BE2C (cell line): ENCODE measurements around the gene ADGRV1.

Experiments used
- DNase-seq: peaks from one replicate; pipeline ENCODE4 v3.0.0-alpha.2; 2020
- H3K27me3 ChIP-seq: fragments of 250-450 bp; sonication (Bioruptor Pico); 2 replicates; pipeline ENCODE4 v1.5.1; 2020; ENCODE audit warnings: mild to moderate bottlenecking
- H3K36me3 ChIP-seq: fragments of 250-450 bp; sonication (Bioruptor Pico); 2 replicates; pipeline ENCODE4 v1.5.1; 2020; ENCODE audit warnings: mild to moderate bottlenecking
- H3K4me1 ChIP-seq: fragments of 250-450 bp; sonication (Bioruptor Pico); 2 replicates; pipeline ENCODE4 v1.5.1; 2020
- H3K4me3 ChIP-seq: 2 replicates; pipeline ENCODE4 v1.5.1; 2011; ENCODE audit warnings: low read depth, low read length
- H3K9me3 ChIP-seq: fragments of 250-450 bp; sonication (Bioruptor Pico); 2 replicates; pipeline ENCODE4 v1.5.1; 2020
- TF ChIP-seq, protein P1 (sequence below): IDR thresholded peaks from 2 replicates; pipeline ENCODE4 v1.5.1; 2012; ENCODE audit warnings: mild to moderate bottlenecking, low read depth, low read length

Gene ADGRV1

DNA sequence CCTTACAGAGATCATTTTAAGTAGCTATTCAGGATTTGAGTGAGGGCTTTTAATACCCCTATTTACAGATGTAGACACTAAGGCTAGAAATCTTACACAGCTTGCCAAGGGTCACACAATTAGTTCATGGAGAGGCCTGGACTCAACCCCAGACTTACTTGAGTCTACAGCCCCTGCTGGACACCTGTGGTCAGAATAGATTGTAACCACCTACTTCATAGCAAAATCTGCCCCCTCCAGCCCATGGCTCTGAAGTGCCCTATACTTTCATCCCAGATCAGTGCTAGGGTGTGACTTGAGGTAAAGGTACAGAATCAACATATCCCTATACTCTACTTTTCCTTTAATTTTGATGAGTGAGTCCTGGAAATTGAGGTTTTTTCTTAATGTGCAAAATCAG is 291.3 kb downstream of the ADGRV1 start:
- Histone ChIP-seq H3K27me3 (peaks cover under 1% of the 10 kb centered on the region; the same call in 1 of the 2 replicates), H3K4me1 (peaks cover 5% of the 10 kb centered on the region), H3K4me3 (no peak overlapping the region), H3K9me3 (peaks cover 3% of the 10 kb centered on the region; the same call in 1 of the 2 replicates), H3K36me3 (no peaks in the 10 kb centered on the region)
- TF ChIP-seq, protein P1, sequence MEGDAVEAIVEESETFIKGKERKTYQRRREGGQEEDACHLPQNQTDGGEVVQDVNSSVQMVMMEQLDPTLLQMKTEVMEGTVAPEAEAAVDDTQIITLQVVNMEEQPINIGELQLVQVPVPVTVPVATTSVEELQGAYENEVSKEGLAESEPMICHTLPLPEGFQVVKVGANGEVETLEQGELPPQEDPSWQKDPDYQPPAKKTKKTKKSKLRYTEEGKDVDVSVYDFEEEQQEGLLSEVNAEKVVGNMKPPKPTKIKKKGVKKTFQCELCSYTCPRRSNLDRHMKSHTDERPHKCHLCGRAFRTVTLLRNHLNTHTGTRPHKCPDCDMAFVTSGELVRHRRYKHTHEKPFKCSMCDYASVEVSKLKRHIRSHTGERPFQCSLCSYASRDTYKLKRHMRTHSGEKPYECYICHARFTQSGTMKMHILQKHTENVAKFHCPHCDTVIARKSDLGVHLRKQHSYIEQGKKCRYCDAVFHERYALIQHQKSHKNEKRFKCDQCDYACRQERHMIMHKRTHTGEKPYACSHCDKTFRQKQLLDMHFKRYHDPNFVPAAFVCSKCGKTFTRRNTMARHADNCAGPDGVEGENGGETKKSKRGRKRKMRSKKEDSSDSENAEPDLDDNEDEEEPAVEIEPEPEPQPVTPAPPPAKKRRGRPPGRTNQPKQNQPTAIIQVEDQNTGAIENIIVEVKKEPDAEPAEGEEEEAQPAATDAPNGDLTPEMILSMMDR: no peak
- no peak for DNase-seq

DNA sequence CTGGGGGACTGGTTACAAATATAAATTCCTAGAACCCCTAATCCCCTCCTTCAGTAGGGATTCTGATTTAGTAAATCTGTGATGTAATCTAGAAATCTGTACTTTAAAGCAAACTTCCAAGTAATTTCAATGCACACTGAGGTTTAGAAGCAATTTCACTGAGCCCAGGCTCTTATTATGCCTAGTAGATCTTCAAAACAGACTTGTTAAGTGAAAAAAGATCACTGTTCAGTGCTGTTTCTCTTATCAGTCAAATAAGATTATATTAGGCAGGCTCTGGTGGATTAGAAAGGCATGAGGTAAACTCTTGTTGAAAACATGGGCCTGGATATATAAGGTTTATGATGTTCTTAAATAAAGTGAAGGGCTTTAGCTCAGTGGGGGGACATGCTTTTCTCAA is 293.9 kb downstream of the ADGRV1 start:
- TF ChIP-seq, protein P1: no peak
- no peak overlapping the region for H3K4me3 ChIP-seq
- H3K36me3 ChIP-seq: no peaks in the 10 kb centered on the region
- no peaks in the 10 kb centered on the region for H3K9me3 ChIP-seq
- H3K4me1 ChIP-seq: peaks cover 5% of the 10 kb centered on the region
- no peaks in the 10 kb centered on the region for H3K27me3 ChIP-seq
- no peak for DNase-seq

DNA sequence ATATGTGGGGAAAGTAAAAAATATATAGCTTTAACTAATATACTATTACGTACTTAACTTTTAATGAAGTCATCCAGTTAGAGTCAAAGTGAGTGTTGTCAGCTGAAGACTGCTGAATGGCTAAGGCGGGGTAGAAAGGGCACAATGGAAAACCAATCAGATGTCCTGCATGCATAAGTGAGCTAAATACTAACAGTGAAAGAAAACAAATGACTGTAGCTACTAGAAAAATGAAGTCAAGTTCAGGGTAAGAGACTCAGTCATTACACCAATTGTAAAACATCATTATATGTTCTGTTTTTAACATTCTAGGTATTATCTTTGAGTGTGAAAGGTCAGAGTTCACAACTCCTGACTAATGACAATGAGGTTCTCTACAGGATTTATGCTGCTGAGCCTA is 295.2 kb downstream of the ADGRV1 start:
- Histone ChIP-seq H3K4me3 (no peak overlapping the region), H3K27me3 (no peaks in the 10 kb centered on the region), H3K4me1 (peaks cover 5% of the 10 kb centered on the region), H3K36me3 (no peaks in the 10 kb centered on the region), H3K9me3 (no peaks in the 10 kb centered on the region)
- no peak for DNase-seq
- TF ChIP-seq, protein P1: no peak

DNA sequence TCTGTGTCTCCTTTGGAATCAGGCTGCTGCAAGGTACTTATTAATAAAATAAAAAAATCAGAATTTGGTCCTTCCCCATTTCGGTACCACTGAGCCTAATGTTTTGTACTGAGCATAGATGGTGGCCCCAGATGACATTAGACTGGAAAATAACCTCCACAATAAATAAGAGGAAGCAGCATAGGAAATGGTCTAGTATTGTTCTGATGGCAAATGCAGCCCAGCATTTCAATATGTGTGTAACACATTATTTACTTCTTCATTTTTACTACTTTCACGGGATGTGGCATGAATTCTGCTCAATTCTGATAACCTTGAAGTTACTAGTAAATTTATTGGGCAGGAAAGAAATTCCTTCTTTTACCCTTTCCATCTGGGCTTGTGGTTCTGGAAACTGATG is 295.6 kb downstream of the ADGRV1 start:
- Histone ChIP-seq H3K4me3 (no peak overlapping the region), H3K9me3 (no peaks in the 10 kb centered on the region), H3K4me1 (peaks cover 5% of the 10 kb centered on the region), H3K27me3 (no peaks in the 10 kb centered on the region), H3K36me3 (no peaks in the 10 kb centered on the region)
- TF ChIP-seq, protein P1: no peak
- DNase-seq: no peak

DNA sequence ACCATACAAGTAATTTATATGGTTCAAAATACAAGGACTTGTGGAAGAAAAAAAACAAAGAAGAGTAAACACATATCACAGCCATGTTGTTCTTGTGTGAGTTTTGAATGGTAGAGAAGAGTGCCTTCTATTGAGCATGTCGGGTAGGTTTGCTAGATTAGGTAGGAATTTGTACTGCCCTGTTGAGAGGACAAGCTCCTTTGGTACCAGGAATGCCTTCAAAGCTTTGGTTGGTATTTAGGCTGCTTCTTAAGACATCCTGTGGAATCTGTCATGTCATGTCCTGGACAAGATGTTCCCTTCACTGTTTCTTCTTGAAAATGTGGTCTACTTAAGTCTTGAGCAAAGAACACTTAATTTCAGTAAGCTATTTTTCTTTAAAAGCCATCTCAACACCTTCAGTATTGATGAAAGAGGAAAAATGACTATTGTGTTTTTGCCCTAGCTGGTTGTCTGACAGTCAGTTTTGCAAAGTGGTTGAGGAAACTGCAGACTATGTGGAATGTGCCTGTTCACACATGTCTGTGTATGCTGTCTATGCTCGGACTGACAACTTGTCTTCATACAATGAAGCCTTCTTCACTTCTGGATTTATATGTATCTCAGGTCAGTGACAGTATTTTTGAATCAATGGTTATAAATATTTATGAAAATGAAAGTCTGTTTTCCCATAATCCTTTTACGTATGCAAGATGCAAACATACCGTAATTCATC is 296.9 kb downstream of the ADGRV1 start:
- no peaks in the 10 kb centered on the region for H3K27me3 ChIP-seq
- no peak overlapping the region for H3K4me3 ChIP-seq
- no peak for DNase-seq
- peaks cover 5% of the 10 kb centered on the region for H3K4me1 ChIP-seq
- no peaks in the 10 kb centered on the region for H3K36me3 ChIP-seq
- TF ChIP-seq, protein P1: no peak
- no peaks in the 10 kb centered on the region for H3K9me3 ChIP-seq

DNA sequence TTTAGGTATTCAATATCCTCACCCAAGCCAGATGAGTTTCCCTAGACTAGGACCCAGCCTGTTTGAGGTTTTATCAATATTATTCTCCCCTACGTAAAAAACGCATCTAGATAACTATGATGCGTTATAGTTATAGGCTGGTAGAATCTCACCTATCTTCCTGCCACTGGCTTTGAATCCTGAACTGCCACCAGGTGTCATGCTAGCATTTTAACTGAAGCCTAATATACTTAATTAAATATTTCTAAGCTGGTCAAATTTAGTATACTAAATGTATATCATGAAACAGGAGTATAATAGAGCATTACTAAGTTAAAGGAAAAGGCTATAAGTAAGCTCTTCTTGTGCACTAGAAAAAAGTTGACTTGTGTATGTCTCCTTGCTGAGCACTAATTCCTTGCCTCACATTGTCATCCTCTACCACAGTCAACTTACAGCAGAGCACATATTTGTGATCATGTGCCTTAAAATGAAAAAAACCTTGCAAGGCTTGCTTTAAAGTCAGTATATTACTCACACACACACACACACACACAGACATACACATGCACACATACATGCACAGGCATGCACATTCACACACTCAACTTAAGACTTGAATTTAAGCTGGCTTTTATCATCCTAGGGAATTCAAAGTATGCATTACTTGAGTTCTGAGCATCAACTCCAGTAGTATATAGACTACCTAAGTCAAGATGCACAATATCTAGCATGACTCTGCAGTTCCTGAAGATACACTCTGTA is 303.4 kb downstream of the ADGRV1 start:
- TF ChIP-seq, protein P1: peak; percentile 26
- H3K27me3 ChIP-seq: no peaks in the 10 kb centered on the region; the same call in 1 of the 2 replicates
- no peaks in the 10 kb centered on the region for H3K36me3 ChIP-seq
- DNase-seq: no peak
- no peaks in the 10 kb centered on the region for H3K4me1 ChIP-seq
- no peaks in the 10 kb centered on the region for H3K9me3 ChIP-seq
- H3K4me3 ChIP-seq: no peak overlapping the region
